Activated CD4-positive, alpha-beta T cell treated with anti-CD3 and anti-CD28 coated beads, Interleukin-2, Interleukin-4, amounts not matched to agents 100 ng/mL and 50 ng/mL, durations not matched to agents 16 hours and 8 hours (primary cell): ENCODE results near the gene STAMBPL1.
"Not testable (repeated sequence)": the region's sequence is repeated elsewhere in the genome, so short reads cannot be mapped to it uniquely, and the experiment has no call there.

ENCODE experiments used
- DNase-seq: peaks from one replicate; pipeline ENCODE4 v3.0.0-alpha.2; 2020; ENCODE audit warnings: low spot score

The STAMBPL1 gene

DNA sequence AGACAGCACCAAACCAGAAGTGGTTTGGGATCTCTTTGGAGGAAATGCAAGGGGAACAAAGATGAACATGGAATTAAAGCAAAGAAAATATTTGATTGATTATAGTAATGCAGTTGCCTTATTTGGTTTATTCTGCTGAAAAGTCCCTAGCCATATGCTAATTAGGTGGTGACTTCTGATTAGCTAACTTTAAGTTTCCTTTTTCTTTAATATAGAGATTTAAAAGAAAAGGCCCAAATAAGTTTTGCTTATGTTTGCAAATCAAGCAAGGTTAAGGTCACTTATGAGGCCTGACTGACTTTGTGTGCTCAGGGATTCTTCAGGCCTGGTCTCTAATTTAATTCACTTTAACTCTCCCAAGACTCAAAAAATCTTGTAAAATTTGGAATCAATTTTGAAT lies 22.2 kb upstream of the STAMBPL1 start:
- no peak for DNase-seq

DNA sequence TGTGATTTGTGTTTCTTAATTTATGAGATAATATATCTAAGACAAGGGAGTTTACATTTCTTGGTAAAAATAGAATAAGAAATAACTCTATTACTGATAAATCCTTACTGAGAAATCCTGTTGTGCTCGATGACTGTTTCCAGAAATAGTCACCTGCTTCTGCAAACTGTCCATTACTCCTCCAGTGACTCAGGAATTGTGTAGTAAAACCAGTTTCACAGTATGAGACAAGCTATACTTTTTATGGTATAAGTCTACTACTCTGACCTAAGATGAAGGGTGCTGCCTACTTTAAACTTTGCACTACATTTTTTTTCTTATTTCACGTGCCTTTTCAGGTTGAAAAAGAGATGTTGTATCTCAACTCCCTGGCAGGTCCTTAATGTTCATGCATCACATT lies 21.6 kb upstream of the STAMBPL1 start:
- peak; percentile 54 for DNase-seq

DNA sequence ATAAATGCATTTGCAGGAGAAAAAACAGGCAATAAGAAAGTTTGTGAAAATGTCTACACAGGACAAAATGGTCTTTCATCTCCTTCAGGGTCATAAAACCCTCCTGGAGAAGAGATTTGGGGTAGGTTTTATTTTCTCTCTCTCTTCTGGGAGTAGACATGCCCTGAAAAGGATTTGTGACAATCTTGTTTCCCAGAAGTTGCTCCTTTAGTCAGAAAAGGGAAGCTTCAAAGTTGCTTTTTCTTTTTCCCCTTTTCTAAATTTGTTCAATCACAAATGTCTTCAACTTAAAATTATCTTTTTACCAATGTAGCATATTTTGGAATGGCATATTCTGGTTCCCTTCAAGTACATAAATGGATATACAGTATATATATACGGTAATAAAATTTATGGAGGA lies 19.0 kb upstream of the STAMBPL1 start:
- no peak for DNase-seq

DNA sequence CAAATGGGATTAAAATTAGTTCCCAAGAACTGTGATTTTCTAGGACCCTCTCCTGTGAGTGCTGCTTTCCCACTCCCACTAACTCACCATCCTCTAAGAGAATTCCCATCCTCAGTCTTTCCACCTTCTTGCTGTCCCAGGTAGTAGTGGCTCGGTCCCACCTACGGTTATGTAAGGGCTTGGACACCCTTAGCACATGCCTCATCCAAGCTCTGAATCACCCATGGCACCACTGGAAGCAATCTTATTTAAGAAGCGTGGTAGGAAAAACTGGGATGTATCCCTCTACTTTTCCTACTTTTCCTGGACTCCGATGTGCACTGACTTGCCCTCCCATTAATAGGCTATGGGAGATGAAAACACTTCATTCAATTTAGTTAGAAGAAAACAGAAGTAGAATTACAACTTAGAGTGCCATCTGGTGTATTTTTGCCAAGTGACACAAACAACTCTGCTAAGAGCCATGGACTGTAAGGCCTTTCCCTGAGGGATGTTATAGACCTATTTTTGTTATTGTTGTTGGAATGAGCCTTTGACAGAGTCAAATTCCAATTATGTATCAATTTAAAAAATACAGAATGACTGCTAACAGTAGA lies 14.7 kb upstream of the STAMBPL1 start:
- no peak for DNase-seq

DNA sequence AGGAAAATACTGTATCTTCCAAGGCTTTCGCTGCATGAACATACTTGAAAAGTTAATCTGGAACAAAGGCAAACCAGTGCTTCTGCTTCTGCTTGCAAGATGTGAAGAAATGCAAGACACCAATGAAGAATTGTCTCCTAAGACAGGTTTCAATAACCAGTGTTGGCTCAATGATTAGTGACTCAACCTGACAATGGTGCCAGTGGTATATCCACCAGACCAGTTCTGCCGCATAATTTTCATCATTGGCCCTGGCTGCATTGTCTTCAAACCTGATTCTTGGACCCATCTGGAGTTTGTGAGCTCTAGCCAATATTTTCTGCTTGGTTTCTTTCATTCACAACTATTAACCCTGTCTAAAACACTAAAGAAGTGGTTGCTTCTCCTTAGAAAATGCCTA lies 13.6 kb upstream of the STAMBPL1 start:
- DNase-seq, result no peak

DNA sequence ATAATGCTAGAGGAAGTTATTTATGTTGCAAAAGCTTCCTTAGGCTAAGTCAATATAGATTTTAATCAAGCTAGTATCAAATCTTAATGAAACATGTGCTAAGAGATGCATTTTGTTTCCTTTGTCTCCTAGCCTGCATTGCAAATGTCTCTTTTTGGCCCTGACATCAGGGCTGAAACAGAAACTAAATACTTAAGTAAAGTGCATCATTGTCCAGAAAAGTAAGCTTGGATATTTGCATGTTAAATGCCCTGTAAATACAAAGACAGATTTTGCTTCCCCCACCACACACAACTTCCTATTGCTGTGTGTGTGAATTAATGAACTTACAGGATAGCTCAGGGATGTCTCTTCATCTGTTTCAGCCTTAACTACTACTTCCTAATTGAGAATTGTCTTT lies 10.0 kb upstream of the STAMBPL1 start:
- no peak for DNase-seq

DNA sequence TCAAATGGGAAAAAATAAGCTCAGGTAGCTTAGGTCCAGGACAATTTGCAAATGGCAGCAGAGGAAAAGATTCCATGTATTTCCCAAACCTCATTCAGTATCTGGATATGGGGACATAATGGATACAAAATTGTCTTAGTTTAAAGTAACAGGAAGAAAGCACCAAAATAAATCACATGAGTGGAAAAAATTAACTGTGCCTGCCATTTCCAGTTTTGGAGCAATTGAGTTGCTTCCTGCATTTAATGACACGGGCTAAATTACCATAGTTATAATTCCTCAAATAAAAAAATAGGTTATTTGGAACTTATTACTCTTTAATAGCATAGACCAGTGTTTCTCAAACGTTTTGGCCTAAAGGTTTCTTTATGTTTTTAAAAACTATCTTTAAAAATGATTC lies 6.3 kb upstream of the STAMBPL1 start:
- DNase-seq, result no peak

DNA sequence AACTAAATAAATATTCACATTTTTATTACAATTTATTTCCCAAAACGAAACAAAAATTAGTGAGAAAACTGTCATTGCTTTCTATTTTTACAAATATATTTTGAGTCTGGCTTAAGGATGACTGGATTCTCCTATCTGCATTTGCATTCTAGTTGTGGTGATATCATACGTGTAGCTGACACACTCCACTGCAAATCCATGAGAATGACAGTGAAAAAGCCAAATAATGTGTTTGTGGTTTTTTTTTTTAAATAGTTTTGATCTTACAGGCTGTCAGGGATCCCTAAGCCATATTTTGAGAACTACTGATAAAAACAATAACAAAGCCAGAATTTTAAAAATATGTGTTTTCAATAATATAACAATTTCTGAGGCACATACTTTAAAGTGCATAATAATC lies 5.8 kb upstream of the STAMBPL1 start:
- no peak for DNase-seq

DNA sequence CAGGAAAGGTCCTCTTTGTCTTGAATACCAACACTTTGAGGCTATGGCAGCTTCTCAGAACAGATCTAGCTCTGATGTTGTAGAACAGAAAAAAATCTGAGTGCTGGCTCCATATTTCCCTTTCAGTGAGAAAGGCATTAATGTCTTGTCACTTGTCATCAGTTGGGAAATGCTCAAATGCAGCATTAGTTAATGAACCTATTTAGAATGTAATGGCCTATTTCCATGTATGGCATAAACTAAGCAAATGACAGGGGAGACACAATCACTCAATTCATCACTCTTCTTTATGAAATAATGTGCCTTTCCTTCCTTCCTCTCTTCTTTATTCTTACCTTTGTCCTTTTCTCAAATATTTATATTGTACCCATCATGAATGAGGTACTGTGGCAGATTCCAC lies 5.0 kb upstream of the STAMBPL1 start:
- no peak for DNase-seq

DNA sequence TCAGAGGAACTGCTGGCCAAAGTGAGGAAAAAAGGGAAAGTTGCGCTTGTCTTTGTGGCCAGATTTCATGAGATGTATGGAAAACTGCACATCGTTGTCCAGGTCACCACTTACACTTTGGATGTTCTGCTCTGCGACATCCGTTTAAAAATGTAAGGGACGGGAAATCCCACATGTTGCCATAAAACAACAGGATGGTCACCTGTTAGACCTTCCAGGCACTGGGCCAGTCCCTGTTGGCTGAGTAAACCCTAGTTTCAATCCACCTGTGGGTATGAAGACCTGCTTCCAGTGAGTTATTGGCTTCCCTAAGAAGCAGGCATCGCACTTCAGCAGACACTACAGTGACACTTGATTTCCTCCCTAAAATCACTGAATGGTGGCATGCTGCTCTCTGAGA lies 2.7 kb upstream of the STAMBPL1 start:
- no peak for DNase-seq

DNA sequence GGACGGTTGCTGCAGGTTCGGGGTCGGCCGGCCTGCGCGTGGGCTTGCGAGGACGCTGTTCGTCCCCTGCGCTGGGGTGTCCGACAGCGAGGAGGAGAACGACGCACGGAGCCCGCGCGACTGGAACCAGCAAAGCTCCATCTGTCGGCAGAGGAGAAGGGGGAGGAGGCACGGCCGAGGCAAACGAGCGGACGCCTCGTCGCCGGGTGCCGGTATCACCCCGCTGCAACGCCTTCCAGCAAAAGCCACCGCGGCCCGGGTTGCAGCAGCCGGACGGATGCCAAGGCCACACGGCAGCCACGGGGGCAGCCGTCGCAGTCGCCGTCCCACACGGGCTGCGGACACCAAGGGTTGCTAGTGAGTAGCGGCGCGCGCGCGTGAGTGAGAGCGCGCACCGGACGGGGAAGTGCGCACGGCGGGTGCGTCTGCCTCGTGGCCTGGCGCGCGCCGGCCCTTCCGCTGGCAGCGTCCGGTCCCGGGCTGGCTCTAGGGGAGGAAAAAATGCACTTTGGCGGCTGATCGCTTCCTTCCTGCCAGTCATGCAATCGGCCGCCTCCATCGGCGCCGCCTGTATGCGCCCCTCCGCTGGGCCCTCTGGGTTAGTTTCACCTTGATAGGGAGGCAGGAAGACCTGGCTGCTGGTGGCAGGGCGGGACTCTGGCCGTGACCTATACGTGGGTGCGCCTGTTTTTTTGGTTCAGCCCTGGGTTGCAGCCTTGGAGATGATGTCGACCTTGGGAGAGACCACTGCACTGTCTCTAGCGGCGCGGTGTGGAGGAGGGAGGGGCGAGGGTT lies 434 bp downstream of the STAMBPL1 start:
- peak; percentile 87 for DNase-seq

DNA sequence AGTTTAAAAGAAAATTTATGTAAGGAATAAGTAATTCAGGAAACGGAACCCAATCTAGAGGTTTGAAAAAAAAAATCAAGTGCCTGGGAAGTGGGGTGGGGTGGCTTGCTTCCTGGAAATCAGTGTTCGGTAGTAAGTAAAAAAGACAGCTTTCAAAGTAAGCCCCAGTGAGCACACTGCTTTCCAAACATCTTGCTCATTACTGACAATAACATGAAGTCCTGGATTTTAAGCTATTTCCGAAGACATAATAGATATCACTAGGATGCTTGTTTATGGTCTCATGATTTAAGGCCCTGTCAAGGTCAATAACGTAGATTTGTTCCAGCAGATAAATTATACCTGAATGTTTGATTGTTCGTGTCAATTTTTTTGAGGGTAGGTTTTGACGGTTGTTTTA lies 1.3 kb downstream of the STAMBPL1 start:
- no peak for DNase-seq

DNA sequence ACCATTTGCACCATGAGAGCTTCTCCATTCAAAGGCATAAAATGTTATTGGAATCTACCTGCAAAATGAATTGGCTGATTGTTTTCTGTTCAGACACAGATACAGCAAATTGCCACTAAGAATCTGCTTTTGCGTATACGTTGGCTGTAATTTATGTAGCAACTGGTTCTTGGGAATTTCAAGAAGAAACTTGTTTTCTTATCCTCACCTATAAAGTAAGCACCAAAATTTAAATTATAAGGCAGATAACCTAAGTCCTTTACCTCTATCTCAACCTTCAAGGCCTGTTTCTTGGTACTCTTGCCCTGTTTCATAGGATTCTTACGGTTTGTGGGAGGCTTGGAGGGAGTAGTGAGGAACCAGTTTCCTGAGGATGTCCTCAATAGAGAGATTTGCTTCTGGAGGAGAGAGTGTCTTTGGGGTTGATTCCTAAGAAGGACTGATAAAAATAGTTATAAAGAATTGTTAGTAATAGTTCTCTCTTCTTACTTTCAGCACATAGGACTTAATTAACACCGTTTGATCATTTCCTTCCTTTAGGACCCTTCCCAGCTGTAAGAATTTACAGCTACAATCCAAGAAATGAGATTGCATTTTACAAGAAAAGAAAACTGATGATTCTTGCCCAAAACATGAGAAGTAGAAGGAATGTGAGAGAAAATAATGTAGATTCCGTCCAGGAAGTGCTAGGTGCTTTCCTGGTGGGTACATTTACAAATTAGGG lies 2.0 kb downstream of the STAMBPL1 start:
- no peak for DNase-seq

DNA sequence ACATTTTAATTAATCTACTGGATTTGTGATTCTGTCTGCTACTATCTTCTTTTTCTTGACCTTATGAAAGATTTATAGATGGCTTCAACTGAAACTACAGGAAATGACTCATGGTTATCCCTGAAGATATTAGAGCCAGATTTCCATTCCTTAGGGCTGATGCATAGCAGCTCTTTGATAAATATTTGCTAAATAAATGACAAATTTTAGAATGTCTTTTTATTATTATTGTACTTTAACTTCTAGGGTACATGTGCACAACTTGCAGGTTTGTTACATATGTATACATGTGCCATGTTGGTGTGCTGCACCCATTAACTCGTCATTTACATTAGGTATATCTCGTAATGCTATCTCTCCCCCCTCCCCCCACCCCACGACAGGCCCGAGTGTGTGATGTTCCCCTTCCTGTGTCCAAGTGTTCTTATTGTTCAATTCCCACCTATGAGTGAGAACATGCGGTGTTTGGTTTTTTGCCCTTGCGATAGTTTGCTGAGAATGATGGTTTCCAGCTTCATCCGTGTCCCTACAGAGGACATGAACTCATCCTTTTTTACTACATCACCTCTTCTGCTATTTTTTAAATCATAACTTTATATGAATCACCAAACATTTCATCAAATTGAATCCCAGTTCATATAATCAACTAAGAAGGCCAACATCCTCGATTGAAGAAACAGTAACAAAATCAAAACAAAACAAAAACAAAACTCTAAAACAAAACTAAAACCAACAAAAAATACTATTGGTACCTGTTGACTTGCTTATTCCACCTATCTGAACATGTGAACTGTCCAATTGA lies 2.8 kb downstream of the STAMBPL1 start:
- not testable (repeated sequence) for DNase-seq

DNA sequence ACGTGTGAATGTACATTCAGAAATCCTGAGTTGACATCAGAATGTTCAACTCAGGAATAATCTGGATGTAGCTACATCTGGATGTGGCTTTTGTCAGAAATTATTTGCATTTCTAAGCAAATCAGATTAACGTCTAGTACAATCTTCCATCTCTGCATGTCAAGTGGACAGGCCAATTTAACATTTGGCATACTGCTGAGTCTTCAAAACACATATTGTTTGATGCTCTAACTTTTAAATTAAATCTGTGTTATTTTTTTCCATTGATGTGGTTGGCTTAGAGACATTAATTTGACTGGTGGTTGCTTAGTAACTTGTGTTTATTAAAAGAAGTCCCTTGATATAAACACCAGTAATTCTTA lies 3.4 kb downstream of the STAMBPL1 start:
- DNase-seq, result no peak

DNA sequence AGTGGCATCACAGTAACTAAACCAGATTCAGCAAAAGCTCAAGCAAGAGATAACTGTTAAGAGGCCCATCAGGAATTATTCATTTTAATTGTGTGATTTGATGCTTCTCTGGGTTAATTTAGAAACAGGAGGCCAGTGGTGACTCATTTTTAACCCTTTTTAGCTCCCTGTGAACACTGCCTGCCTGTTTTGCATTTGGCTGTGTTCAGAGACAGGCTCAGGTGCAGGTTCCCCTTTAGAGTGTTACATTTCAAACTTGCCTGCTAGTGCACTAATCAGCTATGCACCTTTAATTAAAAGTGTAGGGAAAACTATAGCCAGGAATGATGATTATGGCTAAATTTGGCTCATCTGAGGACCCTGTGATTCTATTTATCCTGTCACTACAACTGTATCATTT lies 6.5 kb downstream of the STAMBPL1 start:
- peak; percentile 85 for DNase-seq

DNA sequence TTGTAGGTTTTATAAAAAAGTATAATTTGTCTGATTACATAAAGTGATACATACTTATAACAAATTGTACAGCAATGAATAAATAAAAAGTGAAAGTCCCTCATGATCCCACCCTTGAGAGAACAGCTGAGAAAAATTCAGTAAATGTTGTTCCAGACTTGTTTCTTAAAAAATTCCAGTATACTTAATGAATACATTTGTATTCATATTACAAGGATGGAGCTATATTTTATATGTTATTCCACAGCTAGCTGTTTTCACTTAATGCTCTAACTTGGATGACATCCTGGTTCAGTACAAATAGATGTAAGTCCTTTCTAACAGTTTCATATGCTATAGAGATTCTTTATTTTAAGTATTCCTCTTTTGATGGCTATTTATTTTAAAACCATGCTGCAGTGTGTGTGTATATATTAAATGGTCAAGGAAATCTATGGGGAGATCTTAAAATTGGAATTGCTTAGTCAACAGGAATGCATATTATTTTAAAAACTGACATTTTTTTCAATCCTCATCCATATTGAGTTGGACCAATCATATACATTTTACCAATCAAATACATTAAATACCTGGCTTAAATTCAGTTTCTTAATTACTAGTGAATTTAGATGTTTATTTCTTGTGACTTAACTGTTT lies 8.9 kb downstream of the STAMBPL1 start:
- no peak for DNase-seq

DNA sequence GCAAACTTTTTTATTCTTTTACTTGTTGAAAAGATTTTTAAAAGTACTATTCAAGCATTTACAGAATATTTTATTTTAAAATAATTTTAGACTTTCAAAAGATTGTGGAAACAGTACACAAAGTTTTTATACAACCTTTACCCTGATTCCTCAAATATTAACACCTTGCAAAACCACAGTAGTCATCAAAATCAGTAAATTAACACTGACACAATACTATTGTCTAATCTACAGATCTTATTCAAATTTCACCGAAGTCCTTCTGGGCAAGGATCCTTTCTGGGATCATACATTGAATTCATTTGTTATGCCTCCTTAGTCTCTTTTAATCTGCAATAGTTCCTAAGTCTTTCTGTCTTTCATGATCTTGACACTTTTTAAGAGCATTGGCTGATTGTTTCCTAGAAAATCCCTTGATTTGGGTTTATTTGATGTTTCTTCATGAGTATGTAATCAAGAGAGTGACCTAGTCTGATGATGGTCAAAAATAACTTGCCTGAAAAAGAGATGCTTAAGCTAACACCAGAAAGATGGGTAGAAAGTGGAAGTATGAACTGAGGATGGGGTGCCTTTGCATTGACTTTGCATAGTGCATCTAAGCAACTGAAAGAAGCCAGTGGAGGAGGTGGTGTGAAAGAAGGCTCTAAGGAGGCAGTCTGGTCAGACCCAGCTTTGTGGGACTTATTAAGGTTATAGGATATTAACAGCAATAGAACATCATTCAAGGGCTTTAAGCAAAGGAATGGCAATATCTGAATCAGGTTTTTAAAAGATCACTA lies 9.7 kb downstream of the STAMBPL1 start:
- DNase-seq, result no peak

DNA sequence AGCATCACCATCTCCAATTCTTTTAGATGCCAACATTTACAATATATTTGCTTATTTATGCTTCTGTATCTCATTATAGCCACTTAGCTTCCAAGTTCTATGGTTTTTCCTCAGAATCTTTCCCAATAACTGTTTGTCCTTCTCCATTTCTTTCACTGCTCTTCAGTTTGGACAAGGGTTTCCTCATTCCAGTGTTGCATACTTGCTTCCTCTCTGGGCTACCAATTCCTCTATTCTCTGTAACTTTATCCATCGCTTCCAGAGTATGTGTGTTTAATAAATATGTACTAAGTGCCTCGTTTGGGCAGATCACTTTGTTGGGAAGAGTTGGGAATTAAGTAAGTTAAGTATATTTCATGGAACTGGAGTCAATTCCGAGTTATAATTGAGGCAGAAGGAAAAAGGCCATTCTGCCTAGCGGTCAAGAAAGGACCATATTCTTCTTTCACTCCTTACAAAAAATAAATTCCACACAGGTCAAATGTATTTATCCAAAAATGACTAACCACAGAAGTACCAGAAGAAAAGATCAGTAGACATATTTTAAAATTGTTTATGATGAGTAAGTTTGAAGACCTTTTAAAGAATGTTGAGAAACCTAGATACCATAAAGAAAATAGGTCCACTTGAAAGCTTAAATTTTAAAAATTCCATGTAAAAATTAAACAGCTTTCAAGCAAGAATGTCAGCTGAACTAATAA lies 10.8 kb downstream of the STAMBPL1 start:
- DNase-seq, result no peak

DNA sequence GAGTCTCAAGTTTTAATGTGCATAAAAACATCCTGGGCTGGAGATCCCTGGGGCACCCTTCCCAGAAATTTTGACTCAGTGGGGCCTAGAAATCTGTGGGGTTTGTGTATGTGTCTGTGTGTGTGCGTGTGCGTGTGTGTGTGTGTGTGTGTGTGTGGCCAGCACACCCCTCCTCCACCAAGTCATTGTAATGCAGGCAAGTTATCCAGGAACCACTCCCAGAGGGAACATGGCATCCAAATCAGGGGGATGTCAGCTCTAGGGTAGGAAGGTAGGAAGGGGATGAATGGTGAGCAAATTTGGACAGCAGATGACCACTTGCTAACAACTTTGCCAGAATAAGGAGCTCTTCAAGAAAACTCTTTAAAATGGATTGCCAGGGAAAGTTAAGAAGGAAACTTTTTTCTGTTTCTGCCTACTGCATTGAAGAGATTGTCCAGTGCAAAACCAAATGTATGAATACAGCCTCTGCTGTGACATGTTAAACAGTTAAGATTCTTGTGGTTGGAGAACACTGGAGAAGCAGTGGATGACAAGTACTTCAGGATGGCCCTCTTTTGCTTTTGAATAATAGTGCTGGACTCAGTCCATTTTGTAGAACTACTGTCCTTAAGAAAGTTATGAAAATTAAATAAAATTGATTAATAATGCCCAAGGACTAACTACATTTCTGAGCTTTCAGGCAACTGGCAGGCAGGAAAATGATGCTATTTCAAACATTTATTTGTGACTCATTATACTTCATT lies 12.3 kb downstream of the STAMBPL1 start:
- no peak for DNase-seq
